Stomach smooth muscle (tissue), 2 donors: ENCODE measurements around the gene PTX3.

Experiments used
- H3K27ac ChIP-seq: one replicate; pipeline ENCODE4 v1.7.0; 2013; ENCODE audit warnings: mild to moderate bottlenecking, low read length, inconsistent platforms
- H3K27me3 ChIP-seq, 2 donors: one replicate each; pipeline ENCODE4 v1.7.0; 2013; ENCODE audit warnings: low read length in 2 of 2; ENCODE audit not compliant: insufficient read depth in 2 of 2, control insufficient read depth in 1 of 2
- H3K36me3 ChIP-seq, 2 donors: one replicate each; pipeline ENCODE4 v1.7.0; 2013; ENCODE audit warnings: low read length in 2 of 2; ENCODE audit not compliant: control insufficient read depth in 2 of 2, insufficient read depth in 2 of 2
- H3K4me1 ChIP-seq: one replicate; pipeline ENCODE4 v1.7.0; 2013; ENCODE audit warnings: low read length; ENCODE audit not compliant: control insufficient read depth, insufficient read depth
- H3K4me3 ChIP-seq, 2 donors: one replicate each; pipeline ENCODE4 v1.7.0; 2013; ENCODE audit warnings: low read length in 2 of 2
- H3K9ac ChIP-seq, 2 donors: one replicate each; pipeline ENCODE4 v1.7.0; 2013; ENCODE audit warnings: low read length in 2 of 2, mild to moderate bottlenecking in 1 of 2
- H3K9me3 ChIP-seq, 2 donors: one replicate each; pipeline ENCODE4 v1.7.0; 2013; ENCODE audit warnings: low read length in 2 of 2; ENCODE audit not compliant: control insufficient read depth in 2 of 2
- donor health status: healthy.
- donor health status: Pancreatic carcinoma.

Gene PTX3

GRCh38 chr3:157447026-157447694 is 10.5 kb downstream of the PTX3 start:
- no peaks in the 10 kb centered on the region for H3K27me3 ChIP-seq
- no peak overlapping the region for H3K27ac ChIP-seq
- peaks cover 0 to 5% of the 10 kb centered on the region in 2 donors for H3K36me3 ChIP-seq
- H3K4me3 ChIP-seq = no peak overlapping the region
- H3K4me1 ChIP-seq = no peaks in the 10 kb centered on the region
- H3K9me3 ChIP-seq = no peaks in the 10 kb centered on the region
- H3K9ac ChIP-seq = no peak overlapping the region

GRCh38 chr3:157452097-157452496 is 15.4 kb downstream of the PTX3 start:
- H3K9ac ChIP-seq = no peak overlapping the region
- no peaks in the 10 kb centered on the region for H3K27me3 ChIP-seq
- no peaks in the 10 kb centered on the region for H3K9me3 ChIP-seq
- no peak overlapping the region for H3K4me3 ChIP-seq
- no peaks in the 10 kb centered on the region for H3K4me1 ChIP-seq
- H3K27ac ChIP-seq = no peak overlapping the region
- H3K36me3 ChIP-seq = no peaks in the 10 kb centered on the region

- Histone ChIP-seq H3K9ac (no peak overlapping the region), H3K4me3 (no peak overlapping the region), H3K27me3 (no peaks in the 10 kb centered on the region), H3K36me3 (no peaks in the 10 kb centered on the region), H3K27ac (no peak overlapping the region), H3K9me3 (no peaks in the 10 kb centered on the region), H3K4me1 (no peaks in the 10 kb centered on the region)
These were observed 17.2 kb downstream of the PTX3 start for GRCh38 chr3:157453824-157454223.

- Histone ChIP-seq H3K9me3 (no peaks in the 10 kb centered on the region), H3K9ac (no peak overlapping the region), H3K4me3 (no peak overlapping the region), H3K36me3 (no peaks in the 10 kb centered on the region), H3K27ac (no peak overlapping the region), H3K27me3 (peaks cover 0 to 2% of the 10 kb centered on the region in 2 donors), H3K4me1 (no peaks in the 10 kb centered on the region)
These were observed 23.1 kb downstream of the PTX3 start for GRCh38 chr3:157459706-157460105.

GRCh38 chr3:157460253-157460652 is 23.6 kb downstream of the PTX3 start:
- no peak overlapping the region for H3K4me3 ChIP-seq
- no peaks in the 10 kb centered on the region for H3K4me1 ChIP-seq
- H3K9ac ChIP-seq = no peak overlapping the region
- no peaks in the 10 kb centered on the region for H3K36me3 ChIP-seq
- H3K9me3 ChIP-seq = no peaks in the 10 kb centered on the region
- no peak overlapping the region for H3K27ac ChIP-seq
- H3K27me3 ChIP-seq = peaks cover 0 to 2% of the 10 kb centered on the region in 2 donors

GRCh38 chr3:157463816-157464215 is 27.2 kb downstream of the PTX3 start:
- H3K9ac ChIP-seq = no peak overlapping the region
- H3K9me3 ChIP-seq = no peaks in the 10 kb centered on the region
- no peaks in the 10 kb centered on the region for H3K4me1 ChIP-seq
- H3K4me3 ChIP-seq = no peak overlapping the region
- no peak overlapping the region for H3K27ac ChIP-seq
- H3K27me3 ChIP-seq = peaks cover 0 to 2% of the 10 kb centered on the region in 2 donors
- H3K36me3 ChIP-seq = no peaks in the 10 kb centered on the region

- Histone ChIP-seq H3K27ac (no peak overlapping the region), H3K4me3 (no peak overlapping the region), H3K9ac (no peak overlapping the region), H3K4me1 (no peaks in the 10 kb centered on the region), H3K9me3 (no peaks in the 10 kb centered on the region), H3K27me3 (no peaks in the 10 kb centered on the region), H3K36me3 (no peaks in the 10 kb centered on the region)
These were observed 27.7 kb downstream of the PTX3 start for GRCh38 chr3:157464321-157464720.

GRCh38 chr3:157465741-157466140 is 29.1 kb downstream of the PTX3 start:
- H3K9me3 ChIP-seq = no peaks in the 10 kb centered on the region
- no peaks in the 10 kb centered on the region for H3K4me1 ChIP-seq
- no peaks in the 10 kb centered on the region for H3K27me3 ChIP-seq
- H3K9ac ChIP-seq = no peak overlapping the region
- H3K36me3 ChIP-seq = no peaks in the 10 kb centered on the region
- no peak overlapping the region for H3K4me3 ChIP-seq
- H3K27ac ChIP-seq = no peak overlapping the region

- Histone ChIP-seq H3K4me3 (no peak overlapping the region), H3K9ac (no peak overlapping the region), H3K27me3 (no peaks in the 10 kb centered on the region), H3K36me3 (no peaks in the 10 kb centered on the region), H3K4me1 (no peaks in the 10 kb centered on the region), H3K27ac (no peak overlapping the region), H3K9me3 (no peaks in the 10 kb centered on the region)
These were observed 30.6 kb downstream of the PTX3 start for GRCh38 chr3:157467200-157467599.

GRCh38 chr3:157469561-157470294 is 33.1 kb downstream of the PTX3 start:
- H3K9ac ChIP-seq = no peak overlapping the region
- H3K4me3 ChIP-seq = no peak overlapping the region
- H3K4me1 ChIP-seq = no peaks in the 10 kb centered on the region
- H3K36me3 ChIP-seq = no peaks in the 10 kb centered on the region
- H3K27ac ChIP-seq = no peak overlapping the region
- no peaks in the 10 kb centered on the region for H3K27me3 ChIP-seq
- H3K9me3 ChIP-seq = no peaks in the 10 kb centered on the region

GRCh38 chr3:157471064-157471463 is 34.4 kb downstream of the PTX3 start:
- no peak overlapping the region for H3K9ac ChIP-seq
- H3K4me1 ChIP-seq = no peaks in the 10 kb centered on the region
- H3K9me3 ChIP-seq = no peaks in the 10 kb centered on the region
- H3K27me3 ChIP-seq = no peaks in the 10 kb centered on the region
- H3K27ac ChIP-seq = no peak overlapping the region
- no peaks in the 10 kb centered on the region for H3K36me3 ChIP-seq
- no peak overlapping the region for H3K4me3 ChIP-seq
